GM12878 (cell line): Measurements from ENCODE around the gene PRPSAP1. TPM values are rescaled to one million over a fixed set of nuclear protein-coding genes. Genes with fewer than 3 reads are reported as not detected.
"Not testable (repeated sequence)": the region's sequence is repeated elsewhere in the genome, so short reads cannot be mapped to it uniquely, and the experiment has no call there.

Source experiments
- ATAC-seq: fragments of 200-7000 bp; cut with Tn5 transposase; 3 replicates; pipeline ENCODE4 v1.9.1; 2020; ENCODE audit warnings: mild to moderate bottlenecking, moderate library complexity
- BruUV-seq: library from RNA; stranded (reverse); fragments of 400-500 nt; replicated peaks from 2 replicates; lab custom pipeline; 2021; lab: Mats Ljungman, UMichigan
- CTCF ChIA-PET: fragments of 300-600 bp; sonication (Branson Sonifier 250); formaldehyde crosslinking; extraction: SDS; loops from one replicate; lab custom pipeline; 2021; ENCODE audit warnings: inconsistent platforms; lab: Yijun Ruan, JAX
- POLR2A ChIA-PET: fragments of 350-600 bp; formaldehyde crosslinking; extraction: SDS; loops from one replicate; lab custom pipeline; 2021; ENCODE audit warnings: inconsistent platforms; lab: Charles Lee
- RAD21 ChIA-PET: fragments of 300-600 bp; sonication (Branson Sonifier 250); formaldehyde crosslinking; loops from one replicate; lab custom pipeline; 2023; ENCODE audit warnings: antibody characterized with exemption; ENCODE audit not compliant: unreplicated experiment; lab: Charles Lee
- SMC1A ChIA-PET: fragments of 300-600 bp; sonication (Branson Sonifier 250); formaldehyde crosslinking; loops from one replicate; lab custom pipeline; 2023; ENCODE audit not compliant: unreplicated experiment, uncharacterized antibody; lab: Charles Lee
- DNase-seq: peaks from one replicate; pipeline ENCODE4 v3.0.0-alpha.2; 2011; ENCODE audit warnings: low read depth, low spot score
- FAIRE-seq: peaks from 3 replicates; lab custom pipeline; 2011; peaks lifted over from hg19 to GRCh38; lab: Jason Lieb, UNC
- H2AFZ ChIP-seq: 2 replicates; pipeline ENCODE4 v1.6.0; 2011; ENCODE audit warnings: low read depth, low read length, control low read depth; ENCODE audit not compliant: control insufficient read depth
- H3K27ac ChIP-seq: 2 replicates; pipeline ENCODE4 v1.5.1; 2011; ENCODE audit warnings: control low read depth; ENCODE audit not compliant: control insufficient read depth, insufficient read depth
- H3K27me3 ChIP-seq, 2 experiments: replicated peaks in 1 of 2; 2 replicates each; pipeline versions ENCODE4 v1.6.0 to v1.6.1; 2011; ENCODE audit warnings: low read length in 1 of 2; ENCODE audit not compliant: control insufficient read depth in 2 of 2, insufficient read depth in 2 of 2
- H3K36me3 ChIP-seq, 2 experiments: 2 replicates each; pipeline ENCODE4 v1.5.1; 2011; ENCODE audit warnings: low read length in 1 of 2; ENCODE audit not compliant: control insufficient read depth in 2 of 2, insufficient read depth in 2 of 2
- H3K4me1 ChIP-seq: 2 replicates; pipeline ENCODE4 v1.6.1; 2011; ENCODE audit warnings: mild to moderate bottlenecking, low read length, moderate library complexity, mixed read lengths; ENCODE audit not compliant: control insufficient read depth, insufficient read depth
- H3K4me2 ChIP-seq: 2 replicates; pipeline ENCODE4 v1.6.0; 2011; ENCODE audit warnings: control low read depth; ENCODE audit not compliant: control insufficient read depth, insufficient read depth
- H3K4me3 ChIP-seq: fragments of 200-600 bp; sonication (generic); 2 replicates; pipeline ENCODE4 v1.5.1; 2016
- H3K79me2 ChIP-seq: 2 replicates; pipeline ENCODE4 v1.6.0; 2011; ENCODE audit warnings: low read length; ENCODE audit not compliant: control insufficient read depth, insufficient read depth
- H3K9ac ChIP-seq: 2 replicates; pipeline ENCODE4 v1.8.0; 2011; ENCODE audit warnings: low read length, control low read depth, mixed read lengths; ENCODE audit not compliant: control insufficient read depth, insufficient read depth
- H3K9me3 ChIP-seq: replicated peaks from 3 replicates; pipeline ENCODE4 v1.5.1; 2011; ENCODE audit warnings: mild to moderate bottlenecking, low read length; ENCODE audit not compliant: control insufficient read depth, insufficient read depth
- H4K20me1 ChIP-seq: 2 replicates; pipeline ENCODE4 v1.6.0; 2011; ENCODE audit not compliant: control insufficient read depth, insufficient read depth
- BCL11A ChIP-seq: IDR thresholded peaks from 2 replicates; pipeline ENCODE4 v1.6.1; 2011; ENCODE audit warnings: low read depth, low read length
- BHLHE40 ChIP-seq, 2 experiments: fragments of 450-650 bp in 1 of 2; IDR thresholded peaks; 2 replicates each; pipeline ENCODE4 v1.6.1; 2011 to 2017; ENCODE audit warnings: low read depth in 2 of 2, borderline replicate concordance in 1 of 2, improper control_type of control experiment in 1 of 2, low read length in 1 of 2, mild to moderate bottlenecking in 1 of 2
- BRCA1 ChIP-seq: IDR thresholded peaks from 2 replicates; pipeline ENCODE4 v1.6.1; 2011; ENCODE audit warnings: low read depth, low read length, improper control_type of control experiment
- FOS ChIP-seq: IDR thresholded peaks from 3 replicates; pipeline ENCODE4 v1.6.1; 2011; ENCODE audit warnings: borderline replicate concordance; ENCODE audit not compliant: insufficient read length; ENCODE audit errors: extremely low read depth
- IKZF1 ChIP-seq: fragments of 450-650 bp; conservative IDR thresholded peaks from 2 replicates; pipeline ENCODE4 v1.6.1; 2017; ENCODE audit warnings: antibody characterized with exemption, mild to moderate bottlenecking
- NFIC ChIP-seq: IDR thresholded peaks from 2 replicates; pipeline ENCODE4 v1.6.1; 2012; ENCODE audit warnings: low read depth, mild to moderate bottlenecking, inconsistent platforms, low read length, moderate library complexity
- RBBP5 ChIP-seq: fragments of 200-600 bp; sonication (generic); conservative IDR thresholded peaks from 2 replicates; pipeline ENCODE4 v1.6.1; 2016
- RCOR1 ChIP-seq: conservative IDR thresholded peaks from 2 replicates; pipeline ENCODE4 v1.6.1; 2012; ENCODE audit warnings: low read depth, low read length, improper control_type of control experiment
- SKIL ChIP-seq: fragments of 450-650 bp; IDR thresholded peaks from 2 replicates; pipeline ENCODE4 v1.6.1; 2017; ENCODE audit warnings: mild to moderate bottlenecking, low read depth, inconsistent platforms; ENCODE audit not compliant: poor library complexity, severe bottlenecking
- SREBF1 ChIP-seq: IDR thresholded peaks from 2 replicates; pipeline ENCODE4 v1.6.1; 2012; ENCODE audit warnings: mild to moderate bottlenecking, low read length
- STAT1 ChIP-seq: fragments of 450-650 bp; conservative IDR thresholded peaks from 2 replicates; pipeline ENCODE4 v1.6.1; 2014; ENCODE audit warnings: antibody characterized with exemption, mild to moderate bottlenecking
- STAT3 ChIP-seq: IDR thresholded peaks from 2 replicates; pipeline ENCODE4 v1.6.1; 2011; ENCODE audit warnings: low read depth, low read length, improper control_type of control experiment
- ZNF217 ChIP-seq: fragments of 450-650 bp; IDR thresholded peaks from 2 replicates; pipeline ENCODE4 v1.6.1; 2017; ENCODE audit warnings: antibody characterized with exemption, mild to moderate bottlenecking
- ZSCAN29 ChIP-seq: fragments of 450-650 bp; IDR thresholded peaks from 2 replicates; pipeline ENCODE4 v1.6.1; 2017; ENCODE audit warnings: mild to moderate bottlenecking, moderate library complexity
- WGBS: methylation state at CpG from one replicate; pipeline ENCODE4 v1.1.6; 2016; ENCODE audit warnings: low lambda C conversion rate; ENCODE audit not compliant: insufficient replicate concordance, insufficient coverage; ENCODE audit errors: missing lambda C conversion rate; 5-methylcytosine and 5-hydroxymethylcytosine counted together
- in situ Hi-C: fragments of 300-500 bp; cut with MboI; formaldehyde crosslinking; loops from 9 replicates; pipeline ENCODE4 v1.14.3; 2018; ENCODE audit warnings: mixed read lengths
- intact Hi-C: fragments of 100-400 bp; cut with micrococcal nuclease; formaldehyde crosslinking; loops from one replicate; pipeline ENCODE4 v1.14.2; 2022; ENCODE audit not compliant: unreplicated experiment
- polyA plus RNA-seq, 11 experiments: library from polyadenylated mRNA; depleted of rRNA in 4 of 11; unstranded in 6 of 11; stranded (reverse) in 5 of 11; fragments of >200 nt; fragmentation: Nextera tagmentation in 4 of 11; fragmentation: Illumina TruSeq in 1 of 11; extraction: Ambion mirVana in 4 of 11; extraction: Trizol in 1 of 11; gene quantifications; 1 replicate in 1 of 11; 2 replicates in 10 of 11; pipeline versions ENCODE4 v1.2.1 to v1.2.3, GENCODE V29; 2011 to 2016; ENCODE audit warnings: inconsistent platforms in 2 of 11, missing spikeins in 2 of 11, low read depth in 1 of 11
- total RNA-seq, 4 experiments: library from RNA; depleted of rRNA in 3 of 4; stranded (reverse); fragments of >200 nt in 3 of 4; fragmentation: Illumina TruSeq in 1 of 4; extraction: Trizol in 1 of 4; gene quantifications; 2 replicates each; pipeline versions ENCODE4 v1.2.1 to v1.2.3, GENCODE V29; 2013 to 2021
- TF ChIP-seq, protein P1 (sequence below): fragments of 450-650 bp; conservative IDR thresholded peaks from 2 replicates; pipeline ENCODE4 v1.6.1; 2017; ENCODE audit warnings: mild to moderate bottlenecking, moderate library complexity

Gene PRPSAP1
- total and polyA plus RNA-seq, 10 of the 15 experiments (the other 5 are each of a cell fraction or from before 2014, with no cell fraction given): 15.8 to 84.2 (median 44.2) TPM

- POLR2A ChIA-PET: interaction anchor here (0.5 kb wide), 1 partner anchor 383 kb away, joined by 4 read pairs; no protein-coding TSS in a partner anchor
- H3K36me3 ChIP-seq, ATAC-seq, H3K79me2 ChIP-seq, H3K27me3 ChIP-seq, H3K4me2 ChIP-seq, H3K9ac ChIP-seq, H3K4me3 ChIP-seq, H2AFZ ChIP-seq, H3K27ac ChIP-seq, BruUV-seq, DNase-seq, intact Hi-C loops, FAIRE-seq, H4K20me1 ChIP-seq, in situ Hi-C loops, H3K9me3 ChIP-seq, H3K4me1 ChIP-seq, RAD21 ChIA-PET, SMC1A ChIA-PET, CTCF ChIA-PET: not testable (repeated sequence)
- WGBS: 25% methylated on average over 6 of the region's 6 CpGs
These were observed 6.1 kb upstream of the PRPSAP1 start for GRCh38 chr17:76359776-76360175.

DNA sequence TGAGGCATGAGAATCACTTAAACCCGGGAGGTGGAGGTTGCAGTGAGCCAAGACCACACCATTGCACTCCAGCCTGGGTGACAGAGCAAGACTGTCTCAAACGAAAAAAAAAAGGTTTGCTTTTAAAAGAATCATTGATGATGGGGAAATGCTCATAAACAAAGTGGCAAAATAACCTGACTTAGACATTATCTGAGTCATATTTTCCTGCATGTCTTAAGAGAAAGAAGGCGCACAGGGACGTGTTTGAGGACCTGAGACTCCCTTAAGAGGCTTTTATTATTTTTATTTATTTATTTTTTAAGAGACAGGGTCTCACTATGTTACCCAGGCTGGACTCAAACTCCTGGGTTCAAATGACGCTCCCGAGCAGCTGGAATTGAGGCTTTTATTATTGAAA is 5.7 kb upstream of the PRPSAP1 start:
- DNase-seq (no peak), ATAC-seq (no peak), FAIRE-seq (no peak)
- ChIA-PET CTCF (interaction anchor here (1.0 kb wide), 1 partner anchor 26 kb away, joined by 4 read pairs; no protein-coding TSS in a partner anchor), RAD21 (no interaction called here), SMC1A (no interaction called here), POLR2A (interaction anchor here (0.5 kb wide), 1 partner anchor 383 kb away, joined by 4 read pairs; no protein-coding TSS in a partner anchor)
- Histone ChIP-seq H3K4me1 (peaks cover 10% of the 10 kb centered on the region), H3K27ac (no peak overlapping the region), H4K20me1 (no peaks in the 10 kb centered on the region), H3K9me3 (no peaks in the 10 kb centered on the region), H3K4me3 (no peak overlapping the region), H3K4me2 (no peak overlapping the region), H3K36me3 (no peaks in the 10 kb centered on the region), H3K9ac (no peak overlapping the region), H3K79me2 (no peaks in the 10 kb centered on the region), H3K27me3 (no peaks in the 10 kb centered on the region; a peak in 1 of 4 replicates), H2AFZ (no peak overlapping the region)
- BruUV-seq: no TSS peak
- in situ Hi-C loops (no loop called here), intact Hi-C loops (no loop called here)
- WGBS: 52% methylated on average over 6 of the region's 6 CpGs
- no peak for TF ChIP-seq RCOR1
- TF ChIP-seq SREBF1: no peak
- no peak for TF ChIP-seq BHLHE40 (IDR thresholded peaks at IDR 0.05; ENCODE audit: borderline replicate concordance in 1 of 2, low read depth in 2 of 2, low read length in 1 of 2)
- TF ChIP-seq RBBP5: no peak
- no peak for TF ChIP-seq ZSCAN29
- no peak for TF ChIP-seq FOS
- TF ChIP-seq STAT1: no peak
- TF ChIP-seq NFIC: no peak
- TF ChIP-seq, protein P1, sequence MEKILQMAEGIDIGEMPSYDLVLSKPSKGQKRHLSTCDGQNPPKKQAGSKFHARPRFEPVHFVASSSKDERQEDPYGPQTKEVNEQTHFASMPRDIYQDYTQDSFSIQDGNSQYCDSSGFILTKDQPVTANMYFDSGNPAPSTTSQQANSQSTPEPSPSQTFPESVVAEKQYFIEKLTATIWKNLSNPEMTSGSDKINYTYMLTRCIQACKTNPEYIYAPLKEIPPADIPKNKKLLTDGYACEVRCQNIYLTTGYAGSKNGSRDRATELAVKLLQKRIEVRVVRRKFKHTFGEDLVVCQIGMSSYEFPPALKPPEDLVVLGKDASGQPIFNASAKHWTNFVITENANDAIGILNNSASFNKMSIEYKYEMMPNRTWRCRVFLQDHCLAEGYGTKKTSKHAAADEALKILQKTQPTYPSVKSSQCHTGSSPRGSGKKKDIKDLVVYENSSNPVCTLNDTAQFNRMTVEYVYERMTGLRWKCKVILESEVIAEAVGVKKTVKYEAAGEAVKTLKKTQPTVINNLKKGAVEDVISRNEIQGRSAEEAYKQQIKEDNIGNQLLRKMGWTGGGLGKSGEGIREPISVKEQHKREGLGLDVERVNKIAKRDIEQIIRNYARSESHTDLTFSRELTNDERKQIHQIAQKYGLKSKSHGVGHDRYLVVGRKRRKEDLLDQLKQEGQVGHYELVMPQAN: no peak
- no peak for TF ChIP-seq BRCA1
- no peak for TF ChIP-seq STAT3
- TF ChIP-seq IKZF1: no peak
- TF ChIP-seq ZNF217: no peak
- no peak for TF ChIP-seq SKIL
- TF ChIP-seq BCL11A: no peak
